HL-60 (cell line): ENCODE results near the gene CLIC3.

Experiments
- CTCF ChIP-seq: IDR thresholded peaks from one replicate; pipeline ENCODE4 v1.5.1; 2011; ENCODE audit warnings: low read length, control low read depth, inconsistent platforms; ENCODE audit not compliant: insufficient read depth
- GABPA ChIP-seq: IDR thresholded peaks from 2 replicates; pipeline ENCODE4 v1.6.1; 2012; ENCODE audit warnings: low read depth
- POLR2AphosphoS5 ChIP-seq: IDR thresholded peaks from 2 replicates; pipeline ENCODE4 v1.6.1; 2012; ENCODE audit warnings: low read depth
- REST ChIP-seq: IDR thresholded peaks from 2 replicates; pipeline ENCODE4 v1.6.1; 2012; ENCODE audit warnings: low read depth; ENCODE audit not compliant: insufficient replicate concordance
- SPI1 ChIP-seq: IDR thresholded peaks from 2 replicates; pipeline ENCODE4 v1.6.1; 2012; ENCODE audit warnings: low read depth, mild to moderate bottlenecking, borderline replicate concordance

GRCh38 chr9:136962163-136962562, 34.2 kb downstream of the CLIC3 start:
- TF ChIP-seq CTCF: no peak
- TF ChIP-seq POLR2AphosphoS5: no peak
- no peak for TF ChIP-seq REST
- TF ChIP-seq SPI1: no peak
- no peak for TF ChIP-seq GABPA
